ENCODE measurements around the gene TRMT61A. TPM values are rescaled to one million over a fixed set of nuclear protein-coding genes. Genes with fewer than 3 reads are reported as not detected.

The TRMT61A gene
- total and polyA plus RNA-seq, 5 donors: 4.8 to 6.9 (median 6.2) TPM

DNA sequence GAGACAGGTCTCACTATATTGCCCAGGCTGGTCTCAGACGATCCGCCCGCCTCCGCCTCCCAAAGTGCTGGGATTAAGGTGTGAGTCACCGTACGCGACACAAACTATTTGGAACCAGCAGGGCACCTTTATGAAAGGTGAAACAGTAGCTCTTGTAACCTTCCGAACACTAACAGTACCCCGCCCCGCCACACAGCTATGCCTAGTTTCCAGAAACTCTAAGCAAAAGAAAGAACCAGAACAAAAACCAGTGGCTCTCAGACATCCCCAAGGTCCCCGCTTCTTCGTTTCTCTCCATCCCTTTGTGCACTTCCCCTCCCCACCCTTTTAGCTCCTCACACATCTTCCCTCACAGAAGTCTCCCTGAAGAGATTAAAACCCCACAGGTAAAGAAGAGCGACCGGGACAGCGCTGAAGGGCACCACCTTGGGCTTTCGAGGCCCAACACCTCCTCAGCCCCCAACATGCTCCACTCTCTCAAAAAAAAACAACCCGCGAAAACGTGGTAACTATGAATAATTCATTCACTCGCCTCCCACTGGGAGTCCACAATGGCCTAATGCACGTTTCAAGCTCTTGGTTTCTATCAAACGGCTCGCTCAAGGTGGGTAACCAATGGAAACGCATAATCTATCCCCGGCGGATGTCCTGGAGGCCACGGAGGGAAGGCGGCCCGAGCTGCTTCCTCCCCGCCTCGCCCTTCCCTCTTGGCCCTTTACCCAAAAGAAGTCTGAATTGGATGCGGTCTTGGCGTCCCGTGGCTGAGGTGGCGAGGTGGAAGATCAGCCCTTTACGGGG is 32.6 kb downstream of the TRMT61A start:
- peak; percentile 62 to 84 for ATAC-seq
- H3K4me3 ChIP-seq (ENCODE audit: low read length): peak overlapping the region; percentile 71
- peaks cover 12% of the 10 kb centered on the region for H3K4me1 ChIP-seq (ENCODE audit: control insufficient read depth, insufficient read depth, low read length)
- no peaks in the 10 kb centered on the region for H3K9me3 ChIP-seq (ENCODE audit: control insufficient read depth, low read length)
- 8% methylated on average over 36 of the region's 36 CpGs for WGBS
- DNase-seq: peak in 2 of 3 donors; percentile 72 to 81
- intact Hi-C loops (cut with DNase I): no loop called here
- peak overlapping the region; percentile 88 for H3K27ac ChIP-seq (ENCODE audit: low read length)
- no peaks in the 10 kb centered on the region for H3K27me3 ChIP-seq (ENCODE audit: control insufficient read depth, insufficient read depth)

DNA sequence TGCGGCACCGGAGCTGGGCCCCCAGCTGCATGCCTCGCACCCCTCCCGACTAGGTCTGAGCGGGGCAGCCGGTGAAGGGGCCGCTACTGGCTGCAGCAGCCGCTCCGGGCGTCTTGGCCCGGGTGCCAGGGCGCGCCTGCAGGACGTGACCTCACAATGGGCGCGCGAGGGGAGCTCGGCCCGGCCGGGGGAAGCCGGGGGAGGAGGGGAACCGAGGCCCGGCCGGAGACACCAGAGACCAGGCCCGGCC is 33.1 kb downstream of the TRMT61A start:
- Histone ChIP-seq H3K9me3 (ENCODE audit: control insufficient read depth, low read length) (no peaks in the 10 kb centered on the region), H3K4me1 (ENCODE audit: control insufficient read depth, insufficient read depth, low read length) (peaks cover 11% of the 10 kb centered on the region), H3K27me3 (ENCODE audit: control insufficient read depth, insufficient read depth) (no peaks in the 10 kb centered on the region), H3K27ac (ENCODE audit: low read length) (peak overlapping the region; percentile 88), H3K4me3 (ENCODE audit: low read length) (peak overlapping the region; percentile 71)
- intact Hi-C loops (cut with DNase I): no loop called here
- under 1% methylated on average over 25 of the region's 25 CpGs for WGBS
- DNase-seq (peak in 2 of 3 donors; percentile 69 to 86), ATAC-seq (peak; percentile 80 to 83)

DNA sequence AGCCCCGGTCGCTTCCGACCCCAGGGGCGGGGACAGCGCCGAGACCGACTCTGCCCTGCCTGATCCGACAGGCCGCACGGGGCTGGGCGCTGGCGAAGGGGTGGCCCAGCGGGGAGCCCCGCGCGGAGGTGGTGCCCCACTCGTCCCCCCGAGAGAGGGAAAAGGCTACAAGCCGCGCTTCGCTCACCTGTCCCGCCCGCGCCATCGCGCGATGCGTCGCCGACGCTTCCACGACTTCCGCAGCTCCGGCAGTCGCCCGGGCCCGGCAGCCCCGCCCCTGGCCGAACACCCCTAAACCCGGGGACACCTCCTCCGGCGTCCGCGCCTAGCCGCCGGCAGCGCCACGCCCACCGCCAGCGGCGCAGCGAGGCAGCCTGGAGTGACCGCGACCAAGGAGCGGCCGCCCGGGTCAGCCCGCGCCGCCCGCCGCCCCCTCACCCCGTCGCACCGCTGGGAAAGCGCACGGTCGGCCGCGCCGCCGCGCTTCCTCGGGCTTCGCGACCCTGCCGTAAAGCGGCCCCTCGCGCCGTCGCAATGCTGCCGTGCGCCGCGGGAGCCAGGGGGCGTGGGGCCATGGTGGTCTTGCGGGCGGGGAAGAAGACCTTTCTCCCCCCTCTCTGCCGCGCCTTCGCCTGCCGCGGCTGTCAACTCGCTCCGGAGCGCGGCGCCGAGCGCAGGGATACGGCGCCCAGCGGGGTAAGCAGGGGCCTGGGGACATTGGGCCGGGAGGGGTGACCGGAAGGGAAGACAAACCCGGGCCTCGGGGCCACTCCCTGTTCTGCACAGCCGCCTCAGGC is 33.6 kb downstream of the TRMT61A start, which contains the start of the genes BAG5 and COA8:
Gene BAG5 (minus strand): TSS at position 229 of the 797 bp plus-strand sequence. CDS start 1,493 bp downstream, outside the sequence.
Gene COA8 (plus strand): TSS at position 532 of the 797 bp plus-strand sequence. CDS start 42 bp downstream, at position 574.
- peak within 1 kb of the TSS; percentile 88 for H3K27ac ChIP-seq (ENCODE audit: low read length)
- H3K4me1 ChIP-seq (ENCODE audit: control insufficient read depth, insufficient read depth, low read length): peaks cover 9% of the 10 kb centered on the region
- H3K27me3 ChIP-seq (ENCODE audit: control insufficient read depth, insufficient read depth): no peaks in the 10 kb centered on the region
- WGBS: under 1% methylated on average over 105 of the region's 109 CpGs
- DNase-seq (peak; percentile 89 to 95 (median 95)), ATAC-seq (peak; percentile 81 to 85)
- peak within 1 kb of the TSS; percentile 71 for H3K4me3 ChIP-seq (ENCODE audit: low read length)
- no peaks in the 10 kb centered on the region for H3K9me3 ChIP-seq (ENCODE audit: control insufficient read depth, low read length)
- intact Hi-C loops (cut with DNase I): no loop called here

DNA sequence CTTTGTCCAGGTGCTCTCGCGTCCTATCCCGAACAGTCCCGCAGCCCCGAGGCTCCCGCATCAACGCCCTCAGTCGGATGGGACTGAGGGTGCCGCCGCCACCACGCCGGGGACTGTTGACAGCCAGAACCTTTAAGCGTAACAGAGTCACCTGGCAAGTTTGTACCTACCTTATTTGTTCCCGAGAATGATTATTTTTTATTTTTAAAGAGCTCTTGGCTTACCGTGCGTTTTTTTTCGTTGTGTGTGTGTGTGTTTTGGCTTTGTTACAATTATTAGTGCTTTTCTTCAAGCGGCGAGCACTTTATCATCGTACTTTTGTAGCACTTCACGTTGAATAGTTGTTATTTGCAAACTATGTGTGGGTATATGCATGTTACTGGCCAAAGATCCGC is 34.2 kb downstream of the TRMT61A start:
- intact Hi-C loops (cut with DNase I): no loop called here
- no peaks in the 10 kb centered on the region for H3K9me3 ChIP-seq (ENCODE audit: control insufficient read depth, low read length)
- ATAC-seq (no peak), DNase-seq (no peak)
- H3K27me3 ChIP-seq (ENCODE audit: control insufficient read depth, insufficient read depth): no peaks in the 10 kb centered on the region
- H3K4me3 ChIP-seq (ENCODE audit: low read length): peak overlapping the region; percentile 71
- H3K27ac ChIP-seq (ENCODE audit: low read length): peak overlapping the region; percentile 71
- H3K4me1 ChIP-seq (ENCODE audit: control insufficient read depth, insufficient read depth, low read length): peaks cover 9% of the 10 kb centered on the region
- under 1% methylated on average over 22 of the region's 22 CpGs for WGBS

DNA sequence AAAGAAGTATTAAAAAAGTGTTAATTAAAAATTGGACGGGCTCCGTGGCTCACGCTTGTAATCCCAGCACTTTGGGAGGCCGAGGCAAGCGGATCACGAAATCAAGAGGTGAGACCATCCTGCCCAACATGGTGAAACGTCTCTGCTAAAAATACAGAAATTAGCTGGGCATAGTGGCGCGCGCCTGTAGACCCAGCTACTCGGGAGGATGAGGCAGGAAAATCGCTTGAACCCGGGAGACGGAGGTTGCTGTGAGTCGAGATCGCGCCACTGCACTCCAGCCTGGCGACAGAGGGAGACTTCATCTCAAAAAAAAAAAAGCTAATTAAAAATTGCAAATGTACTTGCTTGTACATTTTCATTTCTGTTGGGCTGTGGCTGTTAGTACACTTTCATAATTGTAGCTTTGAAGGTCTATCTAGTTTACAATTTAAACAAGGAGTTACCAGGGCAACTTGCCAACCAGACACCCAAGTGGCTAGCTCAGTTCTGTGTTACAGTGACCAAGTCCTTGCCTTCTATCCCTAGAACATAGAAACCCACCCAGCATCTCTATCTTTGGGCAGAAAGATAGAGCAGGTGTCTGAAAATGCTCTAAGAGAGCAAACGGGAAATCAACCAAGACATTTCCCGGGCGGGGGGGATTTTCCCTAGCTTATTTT is 35.0 kb downstream of the TRMT61A start:
- Histone ChIP-seq H3K4me3 (ENCODE audit: low read length) (peak overlapping the region; percentile 71), H3K9me3 (ENCODE audit: control insufficient read depth, low read length) (no peaks in the 10 kb centered on the region), H3K4me1 (ENCODE audit: control insufficient read depth, insufficient read depth, low read length) (peaks cover 7% of the 10 kb centered on the region), H3K27me3 (ENCODE audit: control insufficient read depth, insufficient read depth) (no peaks in the 10 kb centered on the region), H3K27ac (ENCODE audit: low read length) (no peak overlapping the region)
- ATAC-seq (no peak), DNase-seq (peak in 1 of 3 donors; percentile 16)
- intact Hi-C loops (cut with DNase I): no loop called here
- 58% methylated on average over 21 of the region's 21 CpGs for WGBS

DNA sequence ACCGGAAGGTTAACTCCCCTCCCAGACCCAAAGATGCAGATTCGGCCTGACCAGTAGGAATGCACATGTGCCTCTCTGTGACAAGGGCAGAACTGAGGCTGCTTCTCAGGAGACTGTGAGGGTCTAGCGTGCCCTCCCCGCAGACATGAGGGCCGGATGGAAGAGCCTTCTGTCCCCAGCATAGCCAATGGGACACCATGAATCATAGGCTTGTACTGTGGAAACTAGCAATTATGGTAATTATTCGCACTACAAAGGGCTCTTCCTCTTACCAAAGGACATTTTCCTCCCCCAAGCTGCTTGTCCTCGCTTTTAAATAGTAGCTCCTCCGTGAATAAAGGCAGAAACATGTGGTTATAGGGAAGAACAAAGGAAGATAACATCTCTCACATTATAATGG is 40.0 kb downstream of the TRMT61A start:
- WGBS: 53% methylated on average over 8 of the region's 8 CpGs
- DNase-seq (no peak), ATAC-seq (peak in 1 of 2 donors; percentile 19)
- Histone ChIP-seq H3K4me3 (ENCODE audit: low read length) (no peak overlapping the region), H3K4me1 (ENCODE audit: control insufficient read depth, insufficient read depth, low read length) (no peaks in the 10 kb centered on the region), H3K9me3 (ENCODE audit: control insufficient read depth, low read length) (no peaks in the 10 kb centered on the region), H3K27me3 (ENCODE audit: control insufficient read depth, insufficient read depth) (no peaks in the 10 kb centered on the region), H3K27ac (ENCODE audit: low read length) (no peak overlapping the region)
- intact Hi-C loops (cut with DNase I): no loop called here

DNA sequence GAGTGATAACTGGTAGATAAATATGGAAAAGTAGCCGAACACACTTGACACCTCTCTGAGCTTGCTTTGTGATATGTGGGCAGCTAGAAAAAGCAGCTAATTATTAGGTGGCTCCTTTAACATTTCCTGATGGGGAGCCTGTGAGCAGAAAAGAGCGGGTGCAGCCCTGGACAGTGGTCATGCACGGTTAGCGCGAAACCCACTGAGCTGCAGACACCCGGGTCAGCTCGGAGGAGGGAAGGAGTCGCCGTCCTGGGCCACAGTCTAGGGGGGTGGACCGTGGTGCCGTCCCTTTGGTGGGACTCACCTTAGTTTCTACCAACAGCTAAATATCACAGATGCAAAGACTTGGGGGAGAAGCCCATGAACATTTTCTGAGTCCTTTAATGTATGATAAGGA is 40.4 kb downstream of the TRMT61A start:
- Histone ChIP-seq H3K9me3 (ENCODE audit: control insufficient read depth, low read length) (no peaks in the 10 kb centered on the region), H3K27ac (ENCODE audit: low read length) (no peak overlapping the region), H3K4me1 (ENCODE audit: control insufficient read depth, insufficient read depth, low read length) (no peaks in the 10 kb centered on the region), H3K27me3 (ENCODE audit: control insufficient read depth, insufficient read depth) (no peaks in the 10 kb centered on the region), H3K4me3 (ENCODE audit: low read length) (no peak overlapping the region)
- intact Hi-C loops (cut with DNase I): no loop called here
- ATAC-seq (no peak), DNase-seq (no peak)
- WGBS: 56% methylated on average over 11 of the region's 11 CpGs

DNA sequence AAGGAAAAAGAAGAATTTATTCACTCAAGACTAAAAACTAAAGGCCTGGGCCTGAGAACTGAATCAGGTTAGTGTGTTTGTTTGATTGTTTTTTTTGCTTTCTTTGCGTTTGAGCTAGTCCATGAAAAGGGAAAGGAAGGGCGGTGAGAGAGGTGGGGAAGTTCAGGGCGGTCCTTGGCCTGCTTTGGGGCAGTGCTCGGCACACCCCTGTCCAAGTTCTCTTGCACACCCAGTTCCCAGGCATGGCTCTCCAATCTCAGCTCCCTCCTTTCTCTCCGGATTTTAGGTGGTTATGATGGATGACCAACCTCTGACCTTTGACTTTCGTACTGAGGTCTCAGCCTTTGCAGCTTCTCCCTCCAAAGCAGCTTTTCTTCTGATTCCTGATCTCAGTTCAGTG is 45.1 kb downstream of the TRMT61A start:
- no peak for DNase-seq
- no peak overlapping the region for H3K27ac ChIP-seq (ENCODE audit: low read length)
- WGBS: 65% methylated on average over 6 of the region's 6 CpGs
- ATAC-seq: peak; percentile 36 to 74
- no peaks in the 10 kb centered on the region for H3K27me3 ChIP-seq (ENCODE audit: control insufficient read depth, insufficient read depth)
- H3K9me3 ChIP-seq (ENCODE audit: control insufficient read depth, low read length): no peaks in the 10 kb centered on the region
- no peaks in the 10 kb centered on the region for H3K4me1 ChIP-seq (ENCODE audit: control insufficient read depth, insufficient read depth, low read length)
- intact Hi-C loops (cut with DNase I): loop anchor here in 1 of 4 donors (10.0 kb wide), 1 partner anchor 121 kb away; no protein-coding TSS in a partner anchor
- no peak overlapping the region for H3K4me3 ChIP-seq (ENCODE audit: low read length)

DNA sequence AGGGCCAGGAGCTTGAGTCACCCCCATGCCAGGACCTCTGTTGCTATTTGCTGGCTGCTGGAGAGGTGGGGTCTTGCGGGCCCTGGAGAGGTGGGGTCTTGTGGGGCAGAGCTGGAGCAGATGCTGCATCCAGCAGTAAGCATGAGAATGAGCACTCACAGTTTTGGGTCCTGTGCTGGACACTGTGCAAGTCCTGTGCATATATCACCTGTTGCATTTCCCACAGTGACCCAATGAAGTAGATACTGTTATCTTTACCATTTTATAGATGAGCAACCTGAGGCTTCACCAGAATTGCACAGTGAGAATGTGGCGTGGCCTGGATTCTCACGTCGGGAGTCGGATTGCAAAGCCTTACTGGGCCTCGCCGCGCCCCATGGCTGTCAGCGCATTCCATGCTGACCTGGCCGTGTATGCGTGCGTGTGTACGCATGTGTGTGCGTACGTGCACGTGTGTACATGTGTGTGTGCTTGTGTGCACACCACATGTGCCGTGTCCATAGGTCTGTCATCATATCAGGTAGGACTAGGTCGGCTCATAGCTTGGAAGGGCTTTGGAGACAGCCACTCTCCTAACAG is 45.8 kb downstream of the TRMT61A start:
- no peaks in the 10 kb centered on the region for H3K9me3 ChIP-seq (ENCODE audit: control insufficient read depth, low read length)
- H3K27ac ChIP-seq (ENCODE audit: low read length): no peak overlapping the region
- ATAC-seq: no peak
- no peaks in the 10 kb centered on the region for H3K4me1 ChIP-seq (ENCODE audit: control insufficient read depth, insufficient read depth, low read length)
- H3K27me3 ChIP-seq (ENCODE audit: control insufficient read depth, insufficient read depth): no peaks in the 10 kb centered on the region
- WGBS: 92% methylated on average over 18 of the region's 18 CpGs
- no peak overlapping the region for H3K4me3 ChIP-seq (ENCODE audit: low read length)
- DNase-seq: no peak
- intact Hi-C loops (cut with DNase I): loop anchor here in 1 of 4 donors (10.0 kb wide), 1 partner anchor 120 kb away; no protein-coding TSS in a partner anchor

DNA sequence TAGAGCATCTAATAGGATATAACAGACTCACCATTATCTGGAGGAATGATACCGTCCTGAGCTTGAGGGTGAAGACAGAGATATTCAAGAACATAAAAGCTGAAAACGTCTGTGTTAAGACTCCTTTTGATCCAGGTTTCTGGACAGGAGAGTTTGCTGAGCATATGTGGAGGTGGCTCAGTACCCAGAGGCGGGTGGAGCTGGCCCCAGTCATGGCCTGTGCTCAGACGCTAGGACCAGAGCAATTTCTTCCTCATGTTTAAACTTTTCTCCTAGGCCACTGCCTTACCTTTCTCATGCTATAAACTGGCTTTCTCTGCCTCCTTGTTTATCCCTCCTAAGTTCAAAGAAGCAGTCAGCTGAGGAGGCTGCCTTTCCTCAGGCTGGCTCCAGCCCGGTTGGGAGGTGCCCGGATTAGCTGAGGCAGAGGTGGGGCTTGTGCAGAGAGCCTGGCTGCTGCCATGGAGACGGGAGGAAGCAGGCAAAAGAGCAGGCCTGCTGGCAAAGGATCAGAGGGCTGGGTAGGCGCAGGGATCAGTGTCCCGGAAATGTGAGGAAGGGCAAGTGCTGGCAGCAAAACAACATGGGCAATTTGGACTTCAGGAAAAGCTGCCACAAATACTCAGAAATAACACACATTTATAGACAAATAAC is 47.5 kb downstream of the TRMT61A start:
- DNase-seq: peak; percentile 95 to 96 (median 96)
- intact Hi-C loops (cut with DNase I): loop anchor here in 1 of 4 donors (10.0 kb wide), 1 partner anchor 118 kb away; no protein-coding TSS in a partner anchor
- Histone ChIP-seq H3K9me3 (ENCODE audit: control insufficient read depth, low read length) (no peaks in the 10 kb centered on the region), H3K4me3 (ENCODE audit: low read length) (no peak overlapping the region), H3K27me3 (ENCODE audit: control insufficient read depth, insufficient read depth) (no peaks in the 10 kb centered on the region), H3K27ac (ENCODE audit: low read length) (peak overlapping the region; percentile 39), H3K4me1 (ENCODE audit: control insufficient read depth, insufficient read depth, low read length) (no peaks in the 10 kb centered on the region)
- ATAC-seq: peak; percentile 97
- 25% methylated on average over 9 of the region's 9 CpGs for WGBS

Data from right cardiac atrium (tissue), 5 donors.